HG03571 (cell line): ENCODE measurements around the gene TSHZ2.
A peak's percentile ranks its signal among the peaks of the same experiment; 100 is the strongest.

Experiments
- ATAC-seq: cut with Tn5 transposase; IDR thresholded peaks from one replicate; pipeline ENCODE4 v1.9.1; 2021; ENCODE audit not compliant: unreplicated experiment

TSHZ2 gene

DNA sequence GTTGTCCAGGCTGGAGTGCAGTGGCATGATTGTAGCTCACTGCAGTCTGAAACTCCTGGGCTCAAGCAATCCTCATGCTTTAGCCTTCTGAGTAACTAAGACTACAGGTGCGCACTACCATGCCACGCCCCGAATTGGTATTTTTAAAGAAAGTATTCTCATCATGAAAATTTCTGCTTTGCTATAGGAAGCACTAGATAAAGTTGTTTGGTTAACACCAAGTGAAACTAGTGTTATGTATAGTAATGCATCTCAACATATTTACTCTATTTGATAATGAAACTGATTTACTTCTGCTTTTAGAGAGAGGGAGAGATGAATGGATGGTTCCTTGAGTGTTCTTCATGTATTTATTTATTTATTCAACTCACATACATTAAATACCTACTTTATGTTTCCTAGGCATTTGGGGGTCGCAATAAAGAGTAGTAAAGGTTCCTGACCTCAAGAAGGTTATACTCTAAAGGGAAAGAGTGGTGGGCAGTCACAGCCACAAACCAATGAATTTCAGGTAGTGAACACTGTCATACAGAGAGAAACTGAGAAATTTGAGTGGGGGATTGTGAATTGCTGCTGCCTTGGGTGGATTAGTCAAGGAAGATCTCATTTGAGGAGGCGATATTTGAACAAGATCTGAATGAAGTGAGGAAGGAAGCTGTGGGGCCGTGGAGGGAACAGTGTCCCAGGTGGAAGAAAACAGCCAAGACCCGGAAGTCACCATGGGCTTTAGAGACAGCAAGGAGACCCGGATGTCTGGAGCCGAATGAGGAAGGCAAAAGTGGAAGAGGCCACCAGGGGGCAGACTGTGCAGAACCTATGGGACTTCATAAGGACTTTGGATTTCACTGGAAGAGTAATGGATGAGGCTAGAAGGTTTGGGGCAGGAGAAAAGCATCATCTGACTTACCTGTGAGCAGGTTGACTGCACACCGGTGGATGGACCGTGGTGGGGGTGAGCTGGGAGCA lies 185.6 kb downstream of the TSHZ2 start:
- peak; percentile 67 for ATAC-seq

DNA sequence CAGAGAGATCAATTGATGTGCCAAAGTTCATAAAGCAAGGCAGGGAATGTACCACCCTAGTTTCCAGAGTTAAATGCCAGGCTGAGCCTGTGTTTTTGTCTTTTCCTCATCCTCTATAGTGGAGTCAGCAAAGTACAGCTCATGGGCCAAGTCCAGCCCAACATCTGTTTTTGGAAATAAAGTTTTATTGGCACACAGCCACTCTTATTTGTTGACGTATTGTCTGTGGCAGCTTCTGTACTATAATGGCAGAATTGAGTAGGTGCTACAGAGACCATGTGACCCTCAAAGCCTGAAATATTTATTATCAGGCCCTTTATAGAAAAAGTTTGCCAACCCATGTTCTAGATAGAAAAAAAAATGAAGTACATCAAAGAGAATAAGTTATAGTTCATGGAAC lies 187.0 kb downstream of the TSHZ2 start:
- ATAC-seq = no peak

DNA sequence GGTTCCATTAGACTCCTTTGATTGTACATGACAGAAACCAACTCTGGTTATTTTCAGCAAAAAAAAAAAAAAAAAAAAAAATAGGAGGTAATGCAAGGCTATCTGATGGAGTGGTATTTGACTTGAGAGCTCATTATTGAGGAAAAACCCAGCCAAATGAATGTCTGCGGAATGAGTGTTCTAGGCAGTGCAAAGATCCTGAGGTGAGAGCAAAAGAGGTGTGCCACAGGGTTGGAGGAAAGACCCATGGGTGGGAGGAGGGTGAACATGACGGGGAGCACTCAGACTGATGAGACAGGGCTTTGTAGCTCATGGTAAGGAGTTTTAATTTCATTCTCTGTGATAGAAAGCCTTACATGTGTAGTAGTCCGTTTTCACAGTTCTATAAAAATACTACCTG lies 188.9 kb downstream of the TSHZ2 start:
- ATAC-seq = no peak

DNA sequence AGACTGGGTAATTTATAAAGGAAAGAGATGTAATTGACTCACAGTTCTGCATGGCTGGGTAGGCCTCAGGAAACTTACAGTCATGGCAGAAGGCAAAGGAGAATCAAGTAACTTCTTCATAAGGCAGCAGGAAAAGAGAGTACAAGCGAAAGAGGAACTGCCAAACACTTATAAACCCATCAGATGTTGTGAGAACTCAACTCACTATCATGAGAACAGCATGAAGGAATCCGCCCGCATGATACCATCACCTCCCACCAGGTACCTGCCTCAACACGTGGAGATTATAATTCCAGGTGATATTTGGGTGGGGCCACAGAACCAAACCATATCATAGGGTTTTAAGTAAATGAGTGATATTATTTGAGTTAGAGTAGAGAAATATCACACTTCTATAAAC lies 189.3 kb downstream of the TSHZ2 start:
- no peak for ATAC-seq

DNA sequence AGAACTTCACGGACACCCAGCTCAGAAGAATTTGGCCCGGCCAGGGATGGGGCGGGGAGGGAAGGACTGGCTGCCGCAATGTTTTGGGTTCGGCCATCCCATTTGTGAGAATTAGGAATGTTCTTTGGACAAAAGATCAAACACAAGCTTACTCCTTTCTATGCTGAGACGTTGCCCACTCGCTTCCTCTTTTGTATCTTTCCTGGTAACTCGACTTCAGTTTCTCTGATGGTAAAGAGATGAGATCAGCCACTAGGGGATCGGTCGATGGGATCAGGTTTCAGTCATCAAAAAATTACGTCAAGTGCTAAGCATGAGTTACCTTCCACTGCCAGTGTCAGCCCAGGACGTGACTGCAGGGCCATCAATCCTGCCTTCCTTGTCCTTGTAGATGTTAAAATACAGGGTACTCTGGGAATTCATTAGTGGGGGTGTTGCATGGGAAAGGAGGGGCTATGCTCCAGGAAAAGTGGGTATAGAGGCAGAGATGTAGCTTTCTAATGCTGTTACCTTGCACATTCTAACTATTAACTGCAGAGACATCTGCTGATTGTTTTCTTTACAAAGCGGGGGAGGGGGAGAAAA lies 190.2 kb downstream of the TSHZ2 start:
- ATAC-seq = no peak

DNA sequence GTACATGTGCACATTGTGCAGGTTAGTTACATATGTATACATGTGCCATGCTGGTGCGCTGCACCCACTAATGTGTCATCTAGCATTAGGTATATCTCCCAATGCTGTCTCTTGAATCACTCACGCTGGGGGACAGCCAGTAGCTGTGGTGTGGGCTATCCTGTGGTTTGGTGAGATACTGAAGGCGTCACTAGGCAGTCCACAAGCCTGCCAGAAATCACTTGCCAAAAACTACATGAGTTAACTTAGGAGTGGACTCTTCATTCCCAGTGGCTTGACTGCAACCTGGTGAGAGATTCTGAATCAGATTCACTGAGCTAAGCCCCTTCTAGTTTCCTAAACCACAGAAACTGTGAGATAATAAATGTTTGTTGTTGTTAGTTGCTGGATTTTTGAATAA lies 191.3 kb downstream of the TSHZ2 start:
- ATAC-seq = no peak

DNA sequence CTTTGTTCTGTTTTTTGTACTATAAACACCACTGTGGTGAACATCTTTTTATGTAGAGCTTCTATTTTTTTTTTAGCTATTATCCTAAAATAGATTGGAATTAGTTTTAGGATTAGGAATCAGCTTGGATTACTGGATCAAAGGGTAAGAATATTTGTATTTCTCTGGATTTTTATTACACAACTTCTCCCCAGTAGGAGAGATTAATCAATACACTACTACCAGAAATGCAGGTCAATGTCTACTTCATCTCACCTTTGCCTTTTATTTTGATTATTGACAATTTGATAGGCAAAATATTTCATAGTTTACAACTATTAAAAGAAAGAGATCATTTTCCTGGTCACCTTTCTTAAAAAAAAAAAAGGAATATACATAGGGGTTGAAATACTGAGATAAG lies 191.9 kb downstream of the TSHZ2 start:
- ATAC-seq = no peak

DNA sequence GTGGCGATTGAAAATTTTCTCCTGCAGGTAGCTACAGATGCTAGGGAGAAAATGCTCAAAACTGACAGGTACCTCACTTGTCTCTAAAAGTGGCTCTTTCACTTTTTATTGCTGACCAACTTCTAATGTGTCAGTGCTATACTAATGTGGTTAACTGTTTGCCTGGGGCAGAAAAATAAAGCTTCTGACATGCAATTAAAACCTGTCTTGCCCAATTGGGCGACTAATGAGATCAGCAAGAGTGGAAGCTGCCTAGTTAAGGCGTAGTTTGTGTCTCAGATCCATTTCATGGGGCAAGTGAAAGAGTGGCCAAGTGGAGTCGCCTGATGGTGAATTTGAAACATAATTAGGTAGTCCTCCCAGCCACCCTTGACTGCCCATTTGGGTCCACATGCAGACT lies 193.3 kb downstream of the TSHZ2 start:
- no peak for ATAC-seq

DNA sequence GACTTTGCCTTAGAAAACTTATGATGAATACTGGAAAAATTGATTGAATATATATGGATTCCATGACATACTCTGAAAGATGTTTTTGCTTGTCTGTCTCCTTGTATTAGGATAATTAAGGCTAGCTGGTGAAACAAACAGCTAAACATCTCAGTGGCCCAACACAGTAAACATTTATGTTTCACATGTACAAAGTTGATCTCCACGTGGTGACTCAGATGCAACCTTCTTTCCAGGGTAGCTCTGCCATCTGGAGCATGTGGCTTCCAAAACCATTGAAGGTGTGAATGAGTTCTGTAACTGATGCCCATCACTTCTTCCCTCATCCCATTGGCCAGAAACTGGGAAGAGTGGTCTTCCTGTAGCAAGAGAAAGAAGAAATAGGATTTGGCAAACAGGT lies 196.3 kb downstream of the TSHZ2 start:
- ATAC-seq = no peak

DNA sequence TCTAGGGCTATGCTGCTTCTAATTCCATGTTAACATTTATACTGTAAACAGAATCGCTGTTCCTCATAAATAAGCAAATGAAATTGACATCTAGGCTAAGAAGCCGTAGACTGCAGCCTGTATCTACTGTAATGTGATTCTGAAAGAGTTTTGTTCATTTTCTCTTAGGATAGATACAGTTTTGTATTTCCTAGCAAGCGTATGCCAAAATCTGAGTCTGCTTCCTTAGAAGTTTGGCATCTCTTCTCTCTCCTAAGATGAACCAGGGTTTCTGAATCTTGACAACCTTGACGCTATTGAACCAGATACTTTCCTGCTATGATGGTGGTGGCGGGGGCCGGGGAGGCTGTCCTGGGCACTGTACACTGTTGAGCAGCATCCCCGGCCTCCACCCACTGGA lies 198.0 kb downstream of the TSHZ2 start:
- no peak for ATAC-seq

DNA sequence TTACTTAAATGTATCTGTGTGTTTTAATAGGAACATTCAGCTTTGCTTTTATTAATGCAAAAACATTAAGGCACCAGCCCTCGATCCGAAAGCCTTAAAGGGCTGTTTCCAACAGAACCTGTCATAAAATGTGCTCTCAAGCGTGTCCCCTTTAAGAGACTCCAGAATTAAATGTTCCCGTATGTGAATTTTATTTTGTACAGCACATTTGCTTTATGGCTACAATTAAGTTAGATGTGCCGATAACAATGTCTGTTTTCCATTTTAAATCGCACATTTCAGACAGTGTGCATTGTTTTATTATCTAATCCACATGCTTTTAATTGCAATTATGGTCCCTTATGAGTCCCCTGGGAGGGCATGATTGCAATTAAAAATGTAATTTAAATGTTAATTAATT lies 198.9 kb downstream of the TSHZ2 start:
- ATAC-seq = no peak

DNA sequence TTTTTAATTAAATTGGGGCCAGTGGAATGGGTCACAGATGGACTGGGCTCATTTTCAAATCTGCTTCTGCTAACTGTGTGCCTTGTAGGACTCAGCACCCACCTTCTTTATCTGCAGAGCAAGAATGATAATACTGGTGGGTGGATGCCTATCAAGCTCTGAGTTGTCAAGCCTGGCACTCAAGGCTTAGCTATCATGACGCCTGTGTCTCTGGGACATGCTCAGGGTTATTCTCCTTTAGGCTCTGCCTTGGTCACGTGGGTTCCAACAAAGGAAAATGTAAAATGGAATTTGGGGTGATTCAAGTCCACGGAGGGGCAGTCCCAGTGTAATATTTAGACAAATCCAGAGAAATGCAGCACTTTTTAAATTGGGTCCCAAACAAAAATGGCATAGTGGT lies 202.3 kb downstream of the TSHZ2 start:
- ATAC-seq = no peak

DNA sequence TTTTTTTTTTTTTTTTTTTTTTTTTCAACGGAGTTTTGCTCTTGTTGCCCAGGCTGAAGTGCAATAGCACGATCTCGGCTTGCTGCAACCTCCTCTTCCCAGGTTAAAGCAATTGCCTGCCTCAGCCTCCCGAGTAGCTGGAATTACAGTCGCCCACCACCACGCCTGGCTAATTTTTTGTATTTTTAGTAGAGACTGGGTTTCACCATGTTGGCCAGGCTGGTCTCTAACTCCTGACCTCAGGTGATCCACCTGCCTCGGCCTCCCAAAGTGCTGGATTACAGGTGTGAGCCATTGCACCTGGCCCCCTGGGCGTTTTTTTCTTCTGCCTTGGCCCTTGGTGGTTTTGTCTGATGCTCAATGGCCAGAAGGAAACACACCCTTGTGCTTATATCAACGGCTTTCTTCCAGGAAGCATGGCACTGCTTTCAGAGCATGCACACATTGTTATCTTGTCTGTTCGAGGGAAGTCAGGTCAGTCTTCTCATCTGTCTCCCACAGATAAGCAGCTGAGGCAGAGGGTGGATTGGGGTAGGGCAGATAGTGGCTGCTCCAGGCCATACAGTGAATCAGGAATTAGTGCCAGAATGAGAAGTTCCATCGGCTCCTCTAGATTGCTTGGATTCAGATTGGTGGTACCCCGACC lies 203.1 kb downstream of the TSHZ2 start:
- no peak for ATAC-seq

DNA sequence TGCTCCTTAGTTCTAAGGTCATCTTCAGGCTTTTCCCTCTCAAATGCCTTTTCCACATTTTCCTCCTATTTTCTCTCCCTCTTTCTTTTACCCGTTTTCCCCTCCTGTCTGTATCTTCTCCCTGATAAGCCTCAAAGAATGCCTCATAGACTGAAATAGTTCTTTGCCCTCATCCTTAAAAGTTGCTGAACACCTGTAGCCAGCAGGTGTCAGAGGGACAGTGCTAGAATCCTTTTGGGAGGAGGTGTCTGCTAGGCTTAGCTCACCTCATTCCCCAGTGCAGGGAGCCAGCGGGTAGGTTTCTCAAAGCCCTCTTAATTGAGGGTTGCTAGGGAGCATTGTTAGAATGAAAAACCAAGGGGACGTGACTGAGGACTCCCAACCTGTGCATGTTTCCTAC lies 204.0 kb downstream of the TSHZ2 start:
- no peak for ATAC-seq

DNA sequence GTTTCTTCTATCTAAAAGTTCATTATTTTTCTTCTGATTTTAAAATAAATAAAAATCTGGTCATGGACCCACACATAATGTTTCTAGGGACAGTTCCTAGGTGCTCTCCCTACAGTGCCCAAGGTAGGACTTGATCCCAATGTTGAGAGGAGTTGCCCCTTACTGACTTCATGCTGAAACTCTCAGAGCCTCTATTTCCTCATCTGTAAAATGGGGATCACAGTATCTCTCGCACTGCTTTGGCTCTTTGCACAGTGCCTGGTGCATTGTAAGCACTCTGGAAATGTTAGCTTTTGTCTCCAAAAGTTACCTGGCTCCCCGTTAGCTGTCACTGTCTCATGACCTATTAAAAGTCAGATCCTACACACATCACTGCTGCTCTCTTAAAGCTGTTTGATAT lies 205.5 kb downstream of the TSHZ2 start:
- ATAC-seq = no peak

DNA sequence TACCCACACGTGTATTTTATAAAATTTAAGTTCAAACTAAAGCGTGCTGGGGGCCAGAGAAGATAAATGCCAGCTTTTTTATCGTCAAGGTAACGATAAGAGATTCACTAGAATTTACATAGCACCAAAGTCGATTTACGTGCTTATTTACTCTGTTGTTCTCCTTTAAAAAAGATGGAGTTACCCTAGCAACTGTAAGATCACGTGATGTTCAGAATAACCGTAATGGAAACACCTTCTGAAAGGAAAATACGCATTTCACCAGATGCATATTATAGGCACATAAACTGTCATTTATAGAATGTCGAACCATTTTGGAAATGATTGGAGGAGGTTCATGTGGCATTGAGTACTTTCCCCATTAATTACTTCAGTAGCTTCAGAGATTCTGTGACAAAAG lies 207.6 kb downstream of the TSHZ2 start:
- no peak for ATAC-seq

DNA sequence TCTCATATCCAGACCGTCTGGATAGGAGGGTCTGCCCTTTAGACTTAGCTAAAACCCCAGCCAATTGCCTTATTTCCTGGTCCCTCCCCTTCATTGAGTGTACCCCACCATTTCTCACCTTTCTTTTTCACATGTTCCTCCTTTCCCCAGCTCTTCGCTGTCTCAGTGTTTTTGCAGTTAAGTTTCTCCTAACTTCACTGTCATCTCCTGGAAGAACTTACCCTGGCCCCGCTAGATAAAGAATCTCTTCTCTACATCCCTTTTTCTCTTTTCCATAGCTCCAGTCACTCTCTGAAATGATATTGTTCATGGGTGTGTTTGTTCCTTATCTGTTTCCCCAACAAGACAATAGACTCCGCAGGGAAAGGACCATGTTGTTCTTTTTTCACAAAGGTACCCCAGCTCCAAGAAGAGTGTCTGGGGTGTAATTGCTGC lies 208.8 kb downstream of the TSHZ2 start:
- ATAC-seq = no peak

DNA sequence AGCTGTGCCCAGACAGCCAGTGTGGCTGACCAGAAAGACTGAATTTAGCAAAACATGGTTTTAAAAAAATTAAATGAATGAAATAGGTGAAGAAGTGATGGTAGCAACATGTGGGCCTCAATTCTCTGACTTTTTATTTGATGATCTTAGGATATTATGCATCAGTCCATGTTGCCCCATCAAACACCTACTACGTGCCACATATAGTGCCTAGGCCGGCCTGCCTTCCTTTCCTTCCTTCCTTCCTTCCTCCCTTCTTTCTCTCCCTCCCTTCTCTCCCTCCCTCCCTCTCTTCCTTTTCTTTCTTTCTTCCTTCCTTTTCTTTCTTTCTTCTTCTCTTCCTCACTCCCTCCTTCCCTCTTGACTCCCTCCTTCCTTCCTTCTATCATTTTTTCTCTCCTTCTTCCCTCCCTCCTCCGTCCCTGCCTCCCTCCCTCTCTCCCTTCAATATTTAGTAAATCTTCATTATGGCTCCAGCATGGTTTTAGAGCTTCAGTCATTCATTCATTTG lies 209.8 kb downstream of the TSHZ2 start:
- no peak for ATAC-seq

DNA sequence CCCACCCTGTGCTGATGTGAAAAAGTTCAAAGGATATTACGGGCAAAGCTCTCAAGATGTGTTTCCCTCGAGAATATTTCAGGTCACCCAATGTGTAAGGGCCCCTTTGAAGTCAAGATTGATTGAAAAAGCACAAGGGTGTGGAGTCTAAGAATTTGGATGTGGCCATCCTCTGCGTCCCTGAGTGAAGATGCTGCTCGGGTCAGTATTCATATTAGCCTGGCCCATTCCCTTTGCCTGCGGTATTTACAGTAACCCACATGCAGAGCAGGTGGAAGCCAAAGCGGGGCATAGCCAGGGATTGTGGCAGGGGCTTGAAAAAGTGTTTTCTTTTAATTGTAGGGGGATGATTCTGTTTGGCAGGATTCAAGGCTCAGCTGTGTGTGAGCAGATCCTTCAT lies 211.0 kb downstream of the TSHZ2 start:
- no peak for ATAC-seq

DNA sequence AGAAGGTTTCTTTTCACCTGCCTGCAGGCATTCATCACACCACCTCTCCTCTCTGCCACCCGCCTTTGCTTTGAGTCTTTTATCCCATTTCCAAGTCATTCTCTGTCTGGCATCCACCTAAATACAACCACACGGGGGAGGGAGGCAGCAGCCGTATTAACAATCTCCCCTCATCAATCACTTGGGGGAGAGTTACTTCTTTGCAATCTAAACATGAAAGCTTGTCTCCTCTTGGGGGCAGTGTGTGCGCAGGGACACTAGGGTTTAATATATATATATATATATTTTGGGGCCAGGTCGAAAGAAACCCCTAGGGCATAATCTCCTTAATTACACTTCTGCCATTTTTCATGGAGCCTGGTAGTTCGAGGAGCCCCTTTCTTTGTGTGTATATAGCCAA lies 214.5 kb downstream of the TSHZ2 start:
- no peak for ATAC-seq

DNA sequence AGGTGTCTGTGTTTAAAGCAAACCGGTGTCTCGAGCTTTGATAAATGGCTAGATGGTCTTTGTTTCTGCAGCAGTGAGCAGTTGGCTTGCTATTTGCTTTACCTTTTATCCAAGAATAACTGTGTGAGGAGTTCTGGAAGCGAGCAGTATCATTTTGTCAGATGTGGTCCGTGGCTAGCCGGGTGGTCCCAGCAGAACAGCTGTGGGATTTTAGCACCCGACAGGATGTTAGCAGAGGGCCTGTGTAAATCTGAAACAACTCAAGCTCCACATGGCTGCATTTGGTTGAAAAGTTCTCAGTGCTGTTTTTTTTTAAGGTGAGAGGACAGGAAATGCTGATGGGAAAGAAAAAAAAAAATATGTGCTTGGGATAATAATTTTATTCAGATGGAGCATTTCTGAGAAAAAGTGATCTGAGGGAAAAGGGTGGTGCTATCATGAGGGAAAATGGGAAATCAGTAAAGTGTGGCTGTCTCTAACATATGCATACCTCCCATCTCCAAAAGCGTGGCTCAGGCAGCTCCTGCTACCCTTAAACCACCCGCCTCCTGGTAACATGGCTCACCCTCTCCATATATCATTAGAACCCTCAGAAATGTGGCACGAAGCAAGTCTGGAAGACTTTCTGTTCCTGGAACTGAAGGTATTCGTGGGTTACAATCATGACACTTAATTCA lies 215.4 kb downstream of the TSHZ2 start:
- no peak for ATAC-seq
